Chondrocyte (in vitro differentiated cells): ENCODE results near the gene ST3GAL4. TPM values are rescaled to one million over a fixed set of nuclear protein-coding genes. Genes with fewer than 3 reads are reported as not detected.

Experiments
- DNase-seq: peaks from one replicate; pipeline ENCODE4 v3.0.0; 2021; ENCODE audit warnings: mixed read lengths, low spot score
- H3K27ac Mint-ChIP-seq: one replicate; pipeline ENCODE4 v1.8.0; 2021; ENCODE audit warnings: mild to moderate bottlenecking, moderate library complexity, mixed read lengths; ENCODE audit not compliant: unreplicated experiment
- H3K27me3 Mint-ChIP-seq: 2 replicates; pipeline ENCODE4 v1.8.0; 2021; ENCODE audit warnings: low read depth, mixed read lengths
- H3K36me3 Mint-ChIP-seq: 2 replicates; pipeline ENCODE4 v1.8.0; 2021; ENCODE audit warnings: low read depth, mixed read lengths
- H3K4me1 Mint-ChIP-seq: 2 replicates; pipeline ENCODE4 v1.8.0; 2021; ENCODE audit warnings: low read depth, mild to moderate bottlenecking, mixed read lengths
- H3K4me3 Mint-ChIP-seq: one replicate; pipeline ENCODE4 v1.8.0; 2021; ENCODE audit warnings: mild to moderate bottlenecking, moderate library complexity, mixed read lengths; ENCODE audit not compliant: unreplicated experiment
- H3K9me3 Mint-ChIP-seq: 2 replicates; pipeline ENCODE4 v1.8.0; 2021; ENCODE audit warnings: low read depth, mixed read lengths
- total RNA-seq: library from RNA; stranded (reverse); gene quantifications from 3 replicates; pipeline ENCODE4 v1.2.1, GENCODE V29; 2021
- TF ChIP-seq, protein P1 (sequence below): fragments of 200-600 bp; sonication (generic); IDR thresholded peaks from 2 replicates; pipeline ENCODE4 v1.5.0; 2021; ENCODE audit warnings: antibody characterized with exemption, mild to moderate bottlenecking, moderate library complexity

Gene ST3GAL4
- total RNA-seq, 1 donor from 2014 or later: 30.7 TPM

DNA sequence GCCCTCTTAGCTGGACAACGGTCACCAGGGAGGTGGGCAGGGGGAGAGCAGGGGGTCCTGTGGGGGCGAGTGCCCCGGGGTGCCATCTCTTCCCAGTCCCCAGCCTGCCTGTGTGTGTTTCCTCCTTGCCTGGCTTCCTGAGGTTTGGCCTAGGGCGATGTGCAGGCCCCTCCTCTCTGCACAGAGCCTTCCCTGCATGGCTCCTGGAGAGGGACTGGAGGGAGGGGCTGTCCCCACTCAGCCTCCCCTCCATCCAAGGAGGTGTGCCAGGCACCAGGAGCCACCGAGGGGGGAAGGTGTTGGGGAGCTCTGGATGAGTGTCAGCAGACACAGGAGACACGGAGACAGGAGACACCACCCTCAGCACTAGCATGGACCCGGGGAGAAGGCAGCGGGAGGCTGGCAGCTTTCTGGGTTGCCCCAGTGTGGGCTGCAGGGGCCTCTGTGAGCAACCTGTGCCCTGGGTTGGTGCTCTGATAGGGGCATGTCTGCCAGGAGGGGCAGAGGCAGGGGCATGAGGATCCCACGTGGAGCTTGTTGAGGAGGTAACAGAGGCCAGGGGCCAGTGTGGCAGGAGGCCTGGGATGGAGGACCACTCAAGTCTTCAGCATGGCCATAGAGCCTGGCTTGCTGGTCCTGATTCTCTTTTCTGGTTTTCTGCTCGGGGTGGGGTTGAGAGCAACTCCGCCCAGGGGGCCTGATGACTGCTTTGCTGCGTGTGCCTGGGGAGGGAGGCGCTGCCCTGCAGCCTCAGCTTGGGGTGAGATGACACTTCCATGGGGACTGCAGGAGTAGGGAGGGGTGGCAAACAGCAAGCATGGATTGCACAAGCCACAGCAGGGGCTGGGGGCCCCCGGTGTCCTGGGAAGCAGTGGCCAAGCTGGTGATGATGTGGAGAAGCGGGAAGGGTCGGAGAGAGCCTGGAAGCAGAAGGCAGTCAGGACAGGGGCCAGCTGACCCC lies 78.8 kb downstream of the ST3GAL4 start:
- DNase-seq: no peak
- H3K9me3 Mint-ChIP-seq: no peaks in the 10 kb centered on the region
- H3K4me3 Mint-ChIP-seq: no peak overlapping the region
- TF ChIP-seq, protein P1, sequence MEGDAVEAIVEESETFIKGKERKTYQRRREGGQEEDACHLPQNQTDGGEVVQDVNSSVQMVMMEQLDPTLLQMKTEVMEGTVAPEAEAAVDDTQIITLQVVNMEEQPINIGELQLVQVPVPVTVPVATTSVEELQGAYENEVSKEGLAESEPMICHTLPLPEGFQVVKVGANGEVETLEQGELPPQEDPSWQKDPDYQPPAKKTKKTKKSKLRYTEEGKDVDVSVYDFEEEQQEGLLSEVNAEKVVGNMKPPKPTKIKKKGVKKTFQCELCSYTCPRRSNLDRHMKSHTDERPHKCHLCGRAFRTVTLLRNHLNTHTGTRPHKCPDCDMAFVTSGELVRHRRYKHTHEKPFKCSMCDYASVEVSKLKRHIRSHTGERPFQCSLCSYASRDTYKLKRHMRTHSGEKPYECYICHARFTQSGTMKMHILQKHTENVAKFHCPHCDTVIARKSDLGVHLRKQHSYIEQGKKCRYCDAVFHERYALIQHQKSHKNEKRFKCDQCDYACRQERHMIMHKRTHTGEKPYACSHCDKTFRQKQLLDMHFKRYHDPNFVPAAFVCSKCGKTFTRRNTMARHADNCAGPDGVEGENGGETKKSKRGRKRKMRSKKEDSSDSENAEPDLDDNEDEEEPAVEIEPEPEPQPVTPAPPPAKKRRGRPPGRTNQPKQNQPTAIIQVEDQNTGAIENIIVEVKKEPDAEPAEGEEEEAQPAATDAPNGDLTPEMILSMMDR: no peak
- H3K27me3 Mint-ChIP-seq: no peaks in the 10 kb centered on the region
- no peaks in the 10 kb centered on the region for H3K36me3 Mint-ChIP-seq
- H3K27ac Mint-ChIP-seq: no peak overlapping the region
- peaks cover 30% of the 10 kb centered on the region for H3K4me1 Mint-ChIP-seq

GRCh38 chr11:126434950-126435335 lies 79.5 kb downstream of the ST3GAL4 start:
- TF ChIP-seq, protein P1: no peak
- Mint-ChIP-seq H3K27ac (no peak overlapping the region), H3K4me1 (peaks cover 30% of the 10 kb centered on the region), H3K9me3 (no peaks in the 10 kb centered on the region), H3K36me3 (no peaks in the 10 kb centered on the region), H3K4me3 (no peak overlapping the region), H3K27me3 (no peaks in the 10 kb centered on the region)
- no peak for DNase-seq

GRCh38 chr11:126436209-126436755 lies 80.8 kb downstream of the ST3GAL4 start:
- TF ChIP-seq, protein P1: no peak
- peaks cover 28% of the 10 kb centered on the region for H3K4me1 Mint-ChIP-seq
- no peaks in the 10 kb centered on the region for H3K9me3 Mint-ChIP-seq
- no peaks in the 10 kb centered on the region for H3K36me3 Mint-ChIP-seq
- no peak overlapping the region for H3K27ac Mint-ChIP-seq
- H3K27me3 Mint-ChIP-seq: no peaks in the 10 kb centered on the region
- no peak overlapping the region for H3K4me3 Mint-ChIP-seq
- DNase-seq: no peak

- peaks cover 17% of the 10 kb centered on the region for H3K4me1 Mint-ChIP-seq
- no peaks in the 10 kb centered on the region for H3K27me3 Mint-ChIP-seq
- no peak overlapping the region for H3K4me3 Mint-ChIP-seq
- H3K9me3 Mint-ChIP-seq: no peaks in the 10 kb centered on the region
- DNase-seq: no peak
- TF ChIP-seq, protein P1: no peak
- no peaks in the 10 kb centered on the region for H3K36me3 Mint-ChIP-seq
- no peak overlapping the region for H3K27ac Mint-ChIP-seq
Measured at GRCh38 chr11:126437731-126438130, 82.2 kb downstream of the ST3GAL4 start.

- H3K4me1 Mint-ChIP-seq: peaks cover 17% of the 10 kb centered on the region
- no peak overlapping the region for H3K27ac Mint-ChIP-seq
Measured at GRCh38 chr11:126438272-126438671, 82.8 kb downstream of the ST3GAL4 start.

More at GRCh38 chr11:126438272-126438671, 82.8 kb downstream of the ST3GAL4 start:
- Mint-ChIP-seq H3K27me3 (no peaks in the 10 kb centered on the region), H3K4me3 (no peak overlapping the region), H3K9me3 (no peaks in the 10 kb centered on the region), H3K36me3 (no peaks in the 10 kb centered on the region)
- TF ChIP-seq, protein P1: no peak
- DNase-seq: no peak
